CD14-positive monocyte (primary cell): ENCODE results near the gene CFAP47. TPM values are rescaled to one million over a fixed set of nuclear protein-coding genes. Genes with fewer than 3 reads are reported as not detected.

ENCODE experiments used
- DNase-seq, 3 donors: peaks; one replicate each; pipeline ENCODE4 v3.0.0-alpha.2; 2011 to 2022
- H2AFZ ChIP-seq: 2 replicates; pipeline ENCODE4 v1.6.0; 2012; ENCODE audit warnings: mild to moderate bottlenecking, low read depth, low read length, inconsistent platforms; ENCODE audit not compliant: insufficient read depth, poor library complexity, severe bottlenecking
- H3K27ac ChIP-seq, 2 donors: 1 replicate in 1 of 2; 2 replicates in 1 of 2; pipeline ENCODE4 v1.5.1; 2012 to 2013; ENCODE audit warnings: low read length in 2 of 2, control low read depth in 1 of 2, inconsistent platforms in 1 of 2, low read depth in 1 of 2, mild to moderate bottlenecking in 1 of 2
- H3K27me3 ChIP-seq, 2 donors: one replicate each; pipeline versions ENCODE4 v1.6.0 to v1.6.1; 2011 to 2013; ENCODE audit warnings: low read length in 2 of 2; ENCODE audit not compliant: control insufficient read depth in 2 of 2, insufficient read depth in 2 of 2
- H3K36me3 ChIP-seq, 2 donors: replicated peaks in 1 of 2; 1 replicate in 1 of 2; 2 replicates in 1 of 2; pipeline versions ENCODE4 v1.5.1 to v1.6.1; 2012 to 2013; ENCODE audit warnings: low read length in 2 of 2, control low read depth in 1 of 2, inconsistent platforms in 1 of 2, mild to moderate bottlenecking in 1 of 2; ENCODE audit not compliant: insufficient read depth in 2 of 2, control insufficient read depth in 1 of 2
- H3K4me1 ChIP-seq, 2 donors: 1 replicate in 1 of 2; 2 replicates in 1 of 2; pipeline versions ENCODE4 v1.5.1 to v1.6.1; 2012 to 2013; ENCODE audit warnings: low read length in 2 of 2, control low read depth in 1 of 2, inconsistent platforms in 1 of 2, mild to moderate bottlenecking in 1 of 2, moderate library complexity in 1 of 2; ENCODE audit not compliant: insufficient read depth in 2 of 2, control insufficient read depth in 1 of 2
- H3K4me2 ChIP-seq: replicated peaks from 2 replicates; pipeline ENCODE3; 2012; ENCODE audit warnings: low read length, moderate library complexity, mild to moderate bottlenecking; ENCODE audit not compliant: poor library complexity, severe bottlenecking; ENCODE audit errors: extremely low read depth
- H3K4me3 ChIP-seq, 3 experiments: fragments of 200-600 bp in 1 of 3; sonication (generic) in 1 of 3; replicated peaks in 1 of 3; 1 replicate in 2 of 3; 2 replicates in 1 of 3; pipeline ENCODE4 v1.5.1; 2011 to 2013; ENCODE audit warnings: low read length in 3 of 3, mild to moderate bottlenecking in 3 of 3, control low read depth in 2 of 3, low read depth in 2 of 3, inconsistent platforms in 1 of 3, moderate library complexity in 1 of 3
- H3K79me2 ChIP-seq: 2 replicates; pipeline ENCODE4 v1.6.0; 2012; ENCODE audit warnings: mild to moderate bottlenecking, control low read depth, inconsistent platforms, low read length, moderate library complexity; ENCODE audit not compliant: insufficient read depth
- H3K9ac ChIP-seq: 2 replicates; pipeline ENCODE4 v1.6.0; 2017; ENCODE audit warnings: low read length, mild to moderate bottlenecking; ENCODE audit not compliant: insufficient read depth, poor library complexity, severe bottlenecking
- H3K9me3 ChIP-seq, 2 donors: replicated peaks in 1 of 2; 1 replicate in 1 of 2; 2 replicates in 1 of 2; pipeline versions ENCODE4 v1.5.1 to v1.6.1; 2012 to 2013; ENCODE audit warnings: low read length in 2 of 2, control low read depth in 1 of 2; ENCODE audit not compliant: control insufficient read depth in 1 of 2, insufficient read depth in 1 of 2
- H4K20me1 ChIP-seq: 2 replicates; pipeline ENCODE4 v1.6.0; 2012; ENCODE audit warnings: mild to moderate bottlenecking, low read length, control low read depth, moderate library complexity; ENCODE audit not compliant: insufficient read depth
- H3K27ac Mint-ChIP-seq, 7 donors: one replicate each; pipeline ENCODE4 v1.8.0; 2020; ENCODE audit warnings: mild to moderate bottlenecking in 7 of 7, mixed read lengths in 7 of 7, moderate library complexity in 6 of 7, inconsistent platforms in 2 of 7
- H3K27me3 Mint-ChIP-seq, 3 donors: one replicate each; pipeline ENCODE4 v1.8.0; 2021 to 2022; ENCODE audit warnings: low read depth in 3 of 3, mild to moderate bottlenecking in 3 of 3, mixed read lengths in 3 of 3, moderate library complexity in 3 of 3, inconsistent platforms in 1 of 3
- H3K36me3 Mint-ChIP-seq, 2 donors: one replicate each; pipeline ENCODE4 v1.8.0; 2020; ENCODE audit warnings: mixed read lengths in 2 of 2, inconsistent platforms in 1 of 2, mild to moderate bottlenecking in 1 of 2
- H3K4me1 Mint-ChIP-seq: one replicate; pipeline ENCODE4 v1.8.0; 2020; ENCODE audit warnings: mild to moderate bottlenecking, mixed read lengths
- H3K4me3 Mint-ChIP-seq, 2 donors: one replicate each; pipeline ENCODE4 v1.8.0; 2020; ENCODE audit warnings: mild to moderate bottlenecking in 2 of 2, mixed read lengths in 2 of 2, moderate library complexity in 1 of 2
- H3K9me3 Mint-ChIP-seq, 7 donors: one replicate each; pipeline ENCODE4 v1.8.0; 2020 to 2022; ENCODE audit warnings: mixed read lengths in 7 of 7, mild to moderate bottlenecking in 6 of 7, moderate library complexity in 6 of 7, inconsistent platforms in 2 of 7
- CTCF ChIP-seq: fragments of 200-600 bp; IDR thresholded peaks from one replicate; pipeline ENCODE4 v1.8.0; 2022; ENCODE audit warnings: antibody characterized with exemption, mild to moderate bottlenecking
- WGBS: methylation state at CpG from one replicate; pipeline ENCODE4 v1.1.5; 2013; ENCODE audit warnings: missing lambda C conversion rate; ENCODE audit not compliant: insufficient coverage; 5-methylcytosine and 5-hydroxymethylcytosine counted together
- intact Hi-C, 2 donors: fragments of 100-400 bp; cut with micrococcal nuclease; formaldehyde crosslinking; loops; one replicate each; pipeline versions ENCODE4 v1.15.0 to v1.15.1; 2023
- polyA plus RNA-seq, 3 donors: library from polyadenylated mRNA; depleted of rRNA in 1 of 3; unstranded in 2 of 3; stranded (reverse) in 1 of 3; fragments of 300-500 nt in 2 of 3; fragments of >200 nt in 1 of 3; fragmentation: Illumina TruSeq in 2 of 3; gene quantifications; 1 replicate in 2 of 3; 2 replicates in 1 of 3; pipeline ENCODE4 v1.2.3, GENCODE V29; 2012 to 2021

The CFAP47 gene
- polyA plus RNA-seq, 3 donors: not detected

- no peaks in the 10 kb centered on the region for H4K20me1 ChIP-seq
- Mint-ChIP-seq H3K9me3 (peaks cover 0 to 5% (median 1%) of the 10 kb centered on the region in 7 donors), H3K4me1 (no peaks in the 10 kb centered on the region), H3K27me3 (no peaks in the 10 kb centered on the region), H3K4me3 (no peak overlapping the region), H3K36me3 (no peaks in the 10 kb centered on the region), H3K27ac (no peak overlapping the region)
- DNase-seq: no peak
- H3K4me3 ChIP-seq: no peak overlapping the region
- H3K4me1 ChIP-seq: no peaks in the 10 kb centered on the region
- no peaks in the 10 kb centered on the region for H3K79me2 ChIP-seq
- no peak overlapping the region for H2AFZ ChIP-seq
- 86% methylated on average over 1 of the region's 1 CpG for WGBS
- intact Hi-C loops: no loop called here
- no peaks in the 10 kb centered on the region for H3K27me3 ChIP-seq
- no peaks in the 10 kb centered on the region for H3K36me3 ChIP-seq
- no peak overlapping the region for H3K9ac ChIP-seq
- H3K27ac ChIP-seq: no peak overlapping the region
- H3K4me2 ChIP-seq: no peak overlapping the region
- H3K9me3 ChIP-seq: peaks cover 0 to 4% of the 10 kb centered on the region in 2 donors
- no peak for TF ChIP-seq CTCF
These were observed 438.3 kb downstream of the CFAP47 start for GRCh38 chrX:36357855-36358254.

GRCh38 chrX:36364262-36364661, 444.7 kb downstream of the CFAP47 start:
- H3K27ac Mint-ChIP-seq: no peak overlapping the region
- H3K4me1 Mint-ChIP-seq: no peaks in the 10 kb centered on the region
- Histone ChIP-seq H3K9ac (no peak overlapping the region), H3K4me2 (no peak overlapping the region), H3K9me3 (peaks cover 0 to 4% of the 10 kb centered on the region in 2 donors), H3K4me1 (no peaks in the 10 kb centered on the region), H3K36me3 (no peaks in the 10 kb centered on the region), H3K27me3 (no peaks in the 10 kb centered on the region), H3K27ac (no peak overlapping the region), H2AFZ (no peak overlapping the region), H4K20me1 (no peaks in the 10 kb centered on the region), H3K4me3 (no peak overlapping the region), H3K79me2 (no peaks in the 10 kb centered on the region)
- no peaks in the 10 kb centered on the region for H3K27me3 Mint-ChIP-seq
- no peak overlapping the region for H3K4me3 Mint-ChIP-seq
- H3K9me3 Mint-ChIP-seq: peaks cover 0 to 5% (median 0%) of the 10 kb centered on the region in 7 donors
- no peaks in the 10 kb centered on the region for H3K36me3 Mint-ChIP-seq
- intact Hi-C loops: no loop called here
- no CpG with 5 or more reads among the region's 1 CpG for WGBS
- TF ChIP-seq CTCF: no peak
- no peak for DNase-seq
